ENCODE data around the gene P4HA1.

DNA sequence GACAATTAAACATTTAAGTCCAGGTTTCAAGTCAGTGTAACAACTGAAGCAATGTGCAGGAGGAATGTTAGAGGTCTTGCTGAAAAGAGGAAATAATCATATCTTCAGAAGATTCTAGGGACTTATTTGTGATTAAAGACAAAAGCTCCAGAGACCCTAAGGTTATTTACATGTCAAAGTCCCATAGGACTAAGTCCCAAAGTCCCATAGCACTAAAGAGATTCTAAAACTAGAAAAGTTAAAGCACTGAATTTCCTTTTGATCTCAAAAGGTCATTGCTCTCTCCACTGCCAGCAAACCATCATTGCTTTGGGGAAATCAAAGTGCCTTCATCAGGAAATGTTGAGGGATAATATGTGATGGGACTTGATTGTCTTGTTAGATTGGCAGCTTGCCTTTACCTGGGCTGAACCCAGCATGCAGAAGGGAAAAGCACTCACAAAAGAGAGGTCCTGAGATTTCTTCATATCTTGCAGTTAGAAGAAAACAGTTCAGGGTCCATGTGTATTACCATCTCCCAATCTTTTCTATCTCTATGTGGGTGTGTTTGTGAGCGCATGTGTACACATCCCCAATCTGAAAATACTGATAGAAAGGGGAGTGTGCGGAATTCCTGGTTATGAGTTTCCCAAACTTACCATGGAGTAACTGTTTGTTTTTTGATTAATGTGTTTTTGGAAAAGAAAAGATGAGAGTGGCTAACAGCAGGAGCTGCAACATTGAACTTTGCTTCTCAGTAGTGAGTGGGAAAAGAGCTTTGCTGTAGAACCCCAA, 35.4 kb upstream of the P4HA1 start:
- TF ChIP-seq, protein P1, sequence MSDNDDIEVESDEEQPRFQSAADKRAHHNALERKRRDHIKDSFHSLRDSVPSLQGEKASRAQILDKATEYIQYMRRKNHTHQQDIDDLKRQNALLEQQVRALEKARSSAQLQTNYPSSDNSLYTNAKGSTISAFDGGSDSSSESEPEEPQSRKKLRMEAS (IDR thresholded peaks at IDR 0.05; ENCODE audit: insufficient read depth, insufficient read length), result no peak
- TF ChIP-seq POLR2AphosphoS5 (IDR thresholded peaks at IDR 0.05; ENCODE audit: insufficient read depth, low read depth, low read length) (no peak), POLR2A (IDR thresholded peaks at IDR 0.05; ENCODE audit: low read depth, low read length) (no peak), MYC (IDR thresholded peaks at IDR 0.05; ENCODE audit: low read depth, low read length) (no peak), EZH2 (IDR thresholded peaks at IDR 0.05; ENCODE audit: borderline replicate concordance, low read depth, low read length, severe bottlenecking) (no peak), GATA2 (IDR thresholded peaks at IDR 0.05; ENCODE audit: insufficient read depth, insufficient read length, low read depth, low read length) (no peak)
- TF ChIP-seq, protein P2, sequence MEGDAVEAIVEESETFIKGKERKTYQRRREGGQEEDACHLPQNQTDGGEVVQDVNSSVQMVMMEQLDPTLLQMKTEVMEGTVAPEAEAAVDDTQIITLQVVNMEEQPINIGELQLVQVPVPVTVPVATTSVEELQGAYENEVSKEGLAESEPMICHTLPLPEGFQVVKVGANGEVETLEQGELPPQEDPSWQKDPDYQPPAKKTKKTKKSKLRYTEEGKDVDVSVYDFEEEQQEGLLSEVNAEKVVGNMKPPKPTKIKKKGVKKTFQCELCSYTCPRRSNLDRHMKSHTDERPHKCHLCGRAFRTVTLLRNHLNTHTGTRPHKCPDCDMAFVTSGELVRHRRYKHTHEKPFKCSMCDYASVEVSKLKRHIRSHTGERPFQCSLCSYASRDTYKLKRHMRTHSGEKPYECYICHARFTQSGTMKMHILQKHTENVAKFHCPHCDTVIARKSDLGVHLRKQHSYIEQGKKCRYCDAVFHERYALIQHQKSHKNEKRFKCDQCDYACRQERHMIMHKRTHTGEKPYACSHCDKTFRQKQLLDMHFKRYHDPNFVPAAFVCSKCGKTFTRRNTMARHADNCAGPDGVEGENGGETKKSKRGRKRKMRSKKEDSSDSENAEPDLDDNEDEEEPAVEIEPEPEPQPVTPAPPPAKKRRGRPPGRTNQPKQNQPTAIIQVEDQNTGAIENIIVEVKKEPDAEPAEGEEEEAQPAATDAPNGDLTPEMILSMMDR (IDR thresholded peaks at IDR 0.05; ENCODE audit: extremely low read depth in 1 of 2, insufficient read depth in 1 of 2, low read depth in 1 of 2, low read length in 2 of 2), result no peak

All from endothelial cell of umbilical vein (primary cell).